Measurements from ENCODE around the gene INTS15. TPM values are rescaled to one million over a fixed set of nuclear protein-coding genes. Genes with fewer than 3 reads are reported as not detected.

INTS15 gene
- total RNA-seq, 1 experiment from 2014 or later: 24.3 TPM

DNA sequence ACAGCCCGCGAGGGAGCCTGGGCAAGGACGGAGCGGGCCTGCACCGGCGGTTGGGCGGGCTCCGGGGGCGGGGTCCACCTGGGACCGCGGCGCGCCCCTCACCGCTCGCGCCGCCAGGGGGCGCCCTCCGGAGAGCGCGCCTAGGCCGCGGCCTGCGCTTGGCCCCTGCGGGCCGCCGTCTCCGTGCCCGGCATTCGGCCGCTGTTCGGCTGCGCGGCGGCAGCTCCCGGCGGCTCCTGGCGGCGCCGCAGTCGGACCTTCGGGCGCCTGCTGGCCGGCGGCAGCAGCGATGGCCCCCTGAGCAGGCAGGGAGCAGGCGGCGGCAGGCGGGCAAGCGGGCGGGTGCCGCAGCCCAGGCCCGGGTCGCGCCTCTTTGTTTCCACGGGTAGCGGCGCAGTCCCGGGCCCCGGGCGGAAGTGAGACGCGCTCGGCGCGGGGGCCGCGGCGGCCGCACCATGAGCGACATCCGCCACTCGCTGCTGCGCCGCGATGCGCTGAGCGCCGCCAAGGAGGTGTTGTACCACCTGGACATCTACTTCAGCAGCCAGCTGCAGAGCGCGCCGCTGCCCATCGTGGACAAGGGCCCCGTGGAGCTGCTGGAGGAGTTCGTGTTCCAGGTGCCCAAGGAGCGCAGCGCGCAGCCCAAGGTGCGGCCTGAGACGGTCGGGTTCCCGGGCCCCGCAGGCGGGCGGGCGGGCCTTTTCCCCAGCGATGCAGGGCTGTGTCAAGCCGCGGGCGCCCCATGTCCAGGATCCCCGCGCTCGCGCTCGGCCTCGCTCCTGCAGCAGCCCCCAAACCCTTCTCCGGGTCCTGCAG lies at the start of gene INTS15 (continued):
- TF ChIP-seq SP1 (IDR thresholded peaks at IDR 0.05; ENCODE audit: low read depth) (peak; percentile 24; the same call in 1 of the 2 replicates), CEBPB (IDR thresholded peaks at IDR 0.05; ENCODE audit: low read depth) (no peak), JUND (IDR thresholded peaks at IDR 0.05) (no peak), ZFX (IDR thresholded peaks at IDR 0.05) (peak; percentile 96), CBX3 (IDR thresholded peaks at IDR 0.05; ENCODE audit: low read depth) (0 out of 2 replicates have a peak, but pooled peaks have one; percentile 41), SIN3A (IDR thresholded peaks at IDR 0.05; ENCODE audit: low read depth) (0 out of 2 replicates have a peak, but pooled peaks have one; percentile 20), SRF (IDR thresholded peaks at IDR 0.05; ENCODE audit: low read depth) (no peak), ELF1 (IDR thresholded peaks at IDR 0.05; ENCODE audit: borderline replicate concordance, low read depth) (no peak), POLR2AphosphoS5 (IDR thresholded peaks at IDR 0.05; ENCODE audit: low read depth, low read length) (peak; percentile 97)

DNA sequence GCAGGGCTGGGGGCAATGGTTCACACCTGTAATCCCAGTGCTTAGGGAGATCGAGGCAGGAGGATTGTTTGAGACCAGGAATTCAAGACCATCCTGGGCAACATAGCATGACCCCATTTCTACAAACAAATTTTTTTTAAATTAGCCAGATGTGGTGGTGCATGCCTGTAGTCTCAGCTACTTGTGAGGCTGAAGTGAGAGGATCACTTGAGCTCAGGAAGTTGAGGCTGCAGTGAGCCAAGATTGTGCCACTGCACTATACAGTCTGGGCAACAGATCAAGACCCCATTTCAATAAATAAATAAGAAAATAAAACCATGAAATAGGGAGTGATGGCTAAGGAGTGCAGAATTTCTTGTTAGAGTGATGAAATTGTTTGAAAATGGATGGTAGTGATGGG lies 47.5 kb upstream of the INTS15 start:
- RAD21 ChIA-PET (ENCODE audit: low non-redundant PET in 1 of 2, low total read pairs in 2 of 2, uncharacterized antibody in 2 of 2, unreplicated experiment in 2 of 2): interaction anchor here in 1 of 2 experiments (0.6 kb wide), 1 partner anchor 13 kb away, joined by 3 read pairs; no protein-coding TSS in a partner anchor
- Histone ChIP-seq H3K9ac (ENCODE audit: low read length) (no peak overlapping the region), H3K4me3 (replicated peaks in 1 of 2; ENCODE audit: low read depth in 1 of 2, low read length in 2 of 2) (no peak overlapping the region), H3K4me2 (ENCODE audit: low read length) (no peak overlapping the region), H3K36me3 (ENCODE audit: control insufficient read depth in 1 of 2, insufficient read depth in 2 of 2, low read length in 2 of 2) (no peaks in the 10 kb centered on the region), H3K27me3 (ENCODE audit: insufficient read depth, low read length) (no peaks in the 10 kb centered on the region), H3K9me2 (ENCODE audit: insufficient read depth) (no peaks in the 10 kb centered on the region), H2AFZ (ENCODE audit: low read depth, low read length, poor library complexity, severe bottlenecking) (no peak overlapping the region), H3K9me3 (ENCODE audit: control insufficient read depth in 1 of 2, insufficient read depth in 1 of 2, low read depth in 1 of 2, low read length in 2 of 2) (no peaks in the 10 kb centered on the region), H3K4me1 (ENCODE audit: control insufficient read depth in 1 of 2, insufficient read depth in 2 of 2, low read length in 2 of 2) (no peaks in the 10 kb centered on the region), H4K20me1 (ENCODE audit: insufficient read depth) (no peaks in the 10 kb centered on the region), H3K79me2 (ENCODE audit: insufficient read depth, low read length) (no peaks in the 10 kb centered on the region), H3K27ac (ENCODE audit: low read depth, low read length) (no peak overlapping the region)
- DNase-seq (ENCODE audit: low read depth, low spot score) (no peak), ATAC-seq (no peak)
- POLR2A ChIA-PET: no interaction called here
- intact Hi-C loops (cut with micrococcal nuclease): no loop called here
- no TSS peak for BruUV-seq (replicated peaks)
- CTCF ChIA-PET: no interaction called here
- TF ChIP-seq, protein P1, sequence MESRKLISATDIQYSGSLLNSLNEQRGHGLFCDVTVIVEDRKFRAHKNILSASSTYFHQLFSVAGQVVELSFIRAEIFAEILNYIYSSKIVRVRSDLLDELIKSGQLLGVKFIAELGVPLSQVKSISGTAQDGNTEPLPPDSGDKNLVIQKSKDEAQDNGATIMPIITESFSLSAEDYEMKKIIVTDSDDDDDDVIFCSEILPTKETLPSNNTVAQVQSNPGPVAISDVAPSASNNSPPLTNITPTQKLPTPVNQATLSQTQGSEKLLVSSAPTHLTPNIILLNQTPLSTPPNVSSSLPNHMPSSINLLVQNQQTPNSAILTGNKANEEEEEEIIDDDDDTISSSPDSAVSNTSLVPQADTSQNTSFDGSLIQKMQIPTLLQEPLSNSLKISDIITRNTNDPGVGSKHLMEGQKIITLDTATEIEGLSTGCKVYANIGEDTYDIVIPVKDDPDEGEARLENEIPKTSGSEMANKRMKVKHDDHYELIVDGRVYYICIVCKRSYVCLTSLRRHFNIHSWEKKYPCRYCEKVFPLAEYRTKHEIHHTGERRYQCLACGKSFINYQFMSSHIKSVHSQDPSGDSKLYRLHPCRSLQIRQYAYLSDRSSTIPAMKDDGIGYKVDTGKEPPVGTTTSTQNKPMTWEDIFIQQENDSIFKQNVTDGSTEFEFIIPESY (IDR thresholded peaks at IDR 0.05; ENCODE audit: extremely low read depth, insufficient replicate concordance, low read length): no peak
- no peak for TF ChIP-seq EZH2phosphoT487 (IDR thresholded peaks at IDR 0.05; ENCODE audit: borderline replicate concordance)
- TF ChIP-seq FOSL1 (IDR thresholded peaks at IDR 0.05; ENCODE audit: low read depth): no peak
- no peak for TF ChIP-seq SIN3A (IDR thresholded peaks at IDR 0.05; ENCODE audit: low read depth)
- TF ChIP-seq JUND (IDR thresholded peaks at IDR 0.05): no peak
- no peak for TF ChIP-seq YY1 (IDR thresholded peaks at IDR 0.05; ENCODE audit: extremely low read depth, insufficient replicate concordance, low read depth, low read length)
- TF ChIP-seq RAD21 (IDR thresholded peaks at IDR 0.05; ENCODE audit: low read depth): no peak
- no peak for TF ChIP-seq MAX (IDR thresholded peaks at IDR 0.05)
- no peak for TF ChIP-seq CEBPB (IDR thresholded peaks at IDR 0.05; ENCODE audit: low read depth)
- no peak for TF ChIP-seq ATF3 (IDR thresholded peaks at IDR 0.05)
- no peak for TF ChIP-seq EZH2 (IDR thresholded peaks at IDR 0.05)
- no peak for TF ChIP-seq CBX3 (IDR thresholded peaks at IDR 0.05; ENCODE audit: low read depth)
- TF ChIP-seq EGR1 (IDR thresholded peaks at IDR 0.05; ENCODE audit: low read depth): no peak
- TF ChIP-seq ZFX (IDR thresholded peaks at IDR 0.05): no peak
- TF ChIP-seq POLR2A (IDR thresholded peaks at IDR 0.05; ENCODE audit: borderline replicate concordance, extremely low read depth, insufficient read depth, insufficient read length): no peak
- TF ChIP-seq POLR2AphosphoS5 (IDR thresholded peaks at IDR 0.05; ENCODE audit: low read depth, low read length): no peak
- TF ChIP-seq, protein P2, sequence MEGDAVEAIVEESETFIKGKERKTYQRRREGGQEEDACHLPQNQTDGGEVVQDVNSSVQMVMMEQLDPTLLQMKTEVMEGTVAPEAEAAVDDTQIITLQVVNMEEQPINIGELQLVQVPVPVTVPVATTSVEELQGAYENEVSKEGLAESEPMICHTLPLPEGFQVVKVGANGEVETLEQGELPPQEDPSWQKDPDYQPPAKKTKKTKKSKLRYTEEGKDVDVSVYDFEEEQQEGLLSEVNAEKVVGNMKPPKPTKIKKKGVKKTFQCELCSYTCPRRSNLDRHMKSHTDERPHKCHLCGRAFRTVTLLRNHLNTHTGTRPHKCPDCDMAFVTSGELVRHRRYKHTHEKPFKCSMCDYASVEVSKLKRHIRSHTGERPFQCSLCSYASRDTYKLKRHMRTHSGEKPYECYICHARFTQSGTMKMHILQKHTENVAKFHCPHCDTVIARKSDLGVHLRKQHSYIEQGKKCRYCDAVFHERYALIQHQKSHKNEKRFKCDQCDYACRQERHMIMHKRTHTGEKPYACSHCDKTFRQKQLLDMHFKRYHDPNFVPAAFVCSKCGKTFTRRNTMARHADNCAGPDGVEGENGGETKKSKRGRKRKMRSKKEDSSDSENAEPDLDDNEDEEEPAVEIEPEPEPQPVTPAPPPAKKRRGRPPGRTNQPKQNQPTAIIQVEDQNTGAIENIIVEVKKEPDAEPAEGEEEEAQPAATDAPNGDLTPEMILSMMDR (IDR thresholded peaks at IDR 0.05 in 2 of 3, conservative IDR thresholded peaks at IDR 0.05 in 1 of 3; ENCODE audit: borderline replicate concordance in 1 of 3, insufficient read depth in 1 of 3, low read depth in 2 of 3, low read length in 2 of 3): no peak

All from HCT116 (cell line).